GM23248 (cell line): ENCODE data around the gene TREML4. TPM values are rescaled to one million over a fixed set of nuclear protein-coding genes. Genes with fewer than 3 reads are reported as not detected.

Source experiments
- DNase-seq: peaks from one replicate; pipeline ENCODE4 v3.0.0-alpha.2; 2015
- H2AFZ ChIP-seq: fragments of 200-600 bp; sonication (generic); 2 replicates; pipeline ENCODE4 v1.6.1; 2016; ENCODE audit warnings: antibody characterized with exemption
- H3F3A ChIP-seq: fragments of 200-600 bp; sonication (generic); 2 replicates; pipeline ENCODE4 v1.6.1; 2016; ENCODE audit warnings: mild to moderate bottlenecking, antibody characterized with exemption, mixed run types; ENCODE audit not compliant: insufficient read depth
- H3K27ac ChIP-seq: fragments of 200-600 bp; sonication (generic); 2 replicates; pipeline ENCODE4 v1.5.1; 2016; ENCODE audit warnings: mild to moderate bottlenecking
- H3K27me3 ChIP-seq: fragments of 200-600 bp; sonication (generic); replicated peaks from 2 replicates; pipeline ENCODE4 v1.6.1; 2016; ENCODE audit warnings: mild to moderate bottlenecking; ENCODE audit not compliant: insufficient read depth
- H3K36me3 ChIP-seq: fragments of 200-600 bp; sonication (generic); 2 replicates; pipeline ENCODE4 v1.6.1; 2016; ENCODE audit warnings: low read depth, mild to moderate bottlenecking
- H3K4me1 ChIP-seq: fragments of 200-600 bp; sonication (generic); 2 replicates; pipeline ENCODE4 v1.6.1; 2016; ENCODE audit warnings: mild to moderate bottlenecking; ENCODE audit not compliant: insufficient read depth
- H3K4me2 ChIP-seq: fragments of 200-600 bp; sonication (generic); one replicate; pipeline ENCODE4 v1.6.1; 2016; ENCODE audit warnings: mild to moderate bottlenecking; ENCODE audit not compliant: unreplicated experiment
- H3K4me3 ChIP-seq: fragments of 200-600 bp; sonication (generic); 2 replicates; pipeline ENCODE4 v1.5.1; 2016; ENCODE audit warnings: mild to moderate bottlenecking
- H3K79me2 ChIP-seq: fragments of 200-600 bp; sonication (generic); 2 replicates; pipeline ENCODE4 v1.6.1; 2016; ENCODE audit warnings: mild to moderate bottlenecking; ENCODE audit not compliant: insufficient read depth
- H3K9ac ChIP-seq: fragments of 200-600 bp; sonication (generic); 2 replicates; pipeline ENCODE4 v1.6.1; 2016; ENCODE audit warnings: mild to moderate bottlenecking
- H3K9me2 ChIP-seq: fragments of 200-600 bp; sonication (generic); 2 replicates; pipeline ENCODE4 v1.6.1; 2016; ENCODE audit warnings: mixed run types, mild to moderate bottlenecking, moderate library complexity; ENCODE audit not compliant: insufficient read depth
- H3K9me3 ChIP-seq: fragments of 200-600 bp; sonication (generic); one replicate; pipeline ENCODE4 v1.6.1; 2017; ENCODE audit warnings: low read depth
- H4K20me1 ChIP-seq: fragments of 200-600 bp; sonication (generic); 2 replicates; pipeline ENCODE4 v1.6.0; 2016; ENCODE audit not compliant: insufficient read depth
- EZH2 ChIP-seq: fragments of 200-600 bp; sonication (generic); IDR thresholded peaks from 2 replicates; pipeline ENCODE4 v1.6.1; 2018; ENCODE audit warnings: antibody characterized with exemption, mild to moderate bottlenecking; ENCODE audit not compliant: insufficient read depth, poor library complexity, severe bottlenecking
- EZH2phosphoT487 ChIP-seq: fragments of 200-600 bp; sonication (generic); IDR thresholded peaks from 2 replicates; pipeline ENCODE4 v1.6.1; 2018; ENCODE audit warnings: antibody characterized with exemption, moderate library complexity, mild to moderate bottlenecking, low read depth; ENCODE audit not compliant: insufficient read depth
- WGBS, 2 experiments: methylation state at CpG; one replicate each; pipeline ENCODE4 v1.1.6; 2015 to 2017; ENCODE audit warnings: low lambda C conversion rate in 2 of 2, low coverage in 1 of 2; ENCODE audit errors: missing lambda C conversion rate in 2 of 2; 5-methylcytosine and 5-hydroxymethylcytosine counted together
- in situ Hi-C: fragments of 300-500 bp; cut with MboI; formaldehyde crosslinking; loops from 2 replicates; pipeline ENCODE4 v1.15.0; 2020
- polyA plus RNA-seq: library from polyadenylated mRNA; unstranded; fragments of >200 nt; fragmentation: Nextera tagmentation; extraction: Ambion mirVana; gene quantifications from 2 replicates; pipeline ENCODE4 v1.2.1, GENCODE V29; 2016
- total RNA-seq: library from RNA; depleted of rRNA; stranded (reverse); fragments of >200 nt; shearing (Covaris generic); gene quantifications from 2 replicates; pipeline ENCODE4 v1.2.3, GENCODE V29; 2014

Gene TREML4
- total and polyA plus RNA-seq, 2 experiments from 2014 or later = not detected

DNA sequence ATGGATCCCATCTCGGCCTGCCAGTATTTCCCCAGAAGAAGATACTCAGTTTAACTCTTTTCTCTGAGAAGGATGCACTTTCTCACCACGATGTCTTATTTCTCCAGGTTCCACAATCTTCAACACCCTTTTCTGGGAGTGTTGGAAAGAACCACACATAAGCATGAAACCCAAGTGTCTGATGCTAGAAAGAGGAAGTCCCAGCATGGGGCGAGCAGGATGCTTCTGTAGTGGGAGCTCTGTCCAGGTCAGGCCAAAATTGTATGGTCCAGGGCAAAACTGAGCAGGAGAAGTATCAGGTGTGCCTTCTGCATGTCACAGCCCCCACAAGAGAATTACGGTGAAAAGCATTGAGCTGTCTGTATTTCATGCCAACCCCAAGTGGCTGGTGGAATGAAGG is 47.3 kb downstream of the TREML4 start:
- in situ Hi-C loops = no loop called here
- WGBS, 2 experiments = 13 to 23% methylated on average over 4 of the region's 4 CpGs
- H3K9me3 ChIP-seq = no peaks in the 10 kb centered on the region
- H3K4me2 ChIP-seq = no peak overlapping the region
- no peaks in the 10 kb centered on the region for H4K20me1 ChIP-seq
- peaks cover 4% of the 10 kb centered on the region; the same call in 1 of the 2 replicates for H3K27me3 ChIP-seq
- no peak overlapping the region for H3K4me3 ChIP-seq
- no peaks in the 10 kb centered on the region for H3K79me2 ChIP-seq
- no peak for DNase-seq
- no peak overlapping the region for H3K9ac ChIP-seq
- no peaks in the 10 kb centered on the region for H3F3A ChIP-seq
- no peak overlapping the region for H3K27ac ChIP-seq
- H2AFZ ChIP-seq = no peak overlapping the region
- H3K9me2 ChIP-seq = no peaks in the 10 kb centered on the region
- no peaks in the 10 kb centered on the region for H3K36me3 ChIP-seq
- TF ChIP-seq EZH2phosphoT487 (no peak), EZH2 (no peak)
- no peaks in the 10 kb centered on the region for H3K4me1 ChIP-seq

GRCh38 chr6:41277605-41278004 is 49.5 kb downstream of the TREML4 start:
- H3K27ac ChIP-seq = no peak overlapping the region
- no peak overlapping the region for H3K4me3 ChIP-seq
- no peaks in the 10 kb centered on the region for H3K79me2 ChIP-seq
- H3K9me2 ChIP-seq = no peaks in the 10 kb centered on the region
- H3F3A ChIP-seq = no peaks in the 10 kb centered on the region
- H2AFZ ChIP-seq = no peak overlapping the region
- DNase-seq = no peak
- no peaks in the 10 kb centered on the region for H4K20me1 ChIP-seq
- no peaks in the 10 kb centered on the region for H3K9me3 ChIP-seq
- no peaks in the 10 kb centered on the region for H3K4me1 ChIP-seq
- no peak overlapping the region for H3K9ac ChIP-seq
- no peaks in the 10 kb centered on the region for H3K36me3 ChIP-seq
- H3K4me2 ChIP-seq = no peak overlapping the region
- peaks cover 4% of the 10 kb centered on the region; the same call in 1 of the 2 replicates for H3K27me3 ChIP-seq
- in situ Hi-C loops = no loop called here
- TF ChIP-seq EZH2 (no peak), EZH2phosphoT487 (no peak)
- whole genome bisulfite sequencing, 2 experiments = 27 to 42% methylated on average over 2 of the region's 2 CpGs

DNA sequence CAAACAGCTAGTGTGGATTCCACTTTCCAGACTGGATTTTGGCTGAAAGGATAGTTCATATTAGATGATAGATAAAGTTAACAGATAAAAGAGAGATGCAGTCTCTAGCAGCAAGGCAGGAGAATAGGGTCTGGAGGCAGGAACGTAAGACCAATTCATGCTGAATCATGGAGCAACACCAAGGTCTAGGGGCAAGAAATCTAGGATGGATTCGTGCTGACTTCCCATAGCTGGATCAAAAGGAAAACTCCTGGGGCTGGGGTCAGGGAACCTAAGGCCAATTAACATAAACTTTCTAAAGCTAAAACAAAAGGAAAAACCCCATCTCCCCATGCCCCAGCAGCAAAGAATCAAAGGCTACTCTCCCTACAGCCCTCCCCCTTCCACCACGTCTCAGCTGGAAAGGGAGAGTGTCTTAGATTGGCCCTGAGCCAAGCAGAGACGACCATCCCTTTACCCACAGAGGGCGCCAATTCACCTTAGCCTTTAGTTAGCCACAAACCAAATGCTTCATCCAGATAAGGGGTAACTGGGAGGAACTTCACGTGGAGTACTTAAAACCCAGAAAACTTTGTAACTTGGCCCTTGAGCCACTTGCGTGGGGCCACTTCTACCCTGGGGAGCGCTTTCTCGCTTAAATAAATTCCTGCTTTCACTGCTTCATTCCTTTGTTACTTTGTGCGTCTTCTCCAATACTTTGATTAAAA is 50.7 kb downstream of the TREML4 start:
- no peak overlapping the region for H3K27ac ChIP-seq
- H3K4me2 ChIP-seq = no peak overlapping the region
- no peaks in the 10 kb centered on the region for H3K9me2 ChIP-seq
- no peak overlapping the region for H2AFZ ChIP-seq
- no peaks in the 10 kb centered on the region for H3F3A ChIP-seq
- no peak overlapping the region for H3K4me3 ChIP-seq
- no peak for TF ChIP-seq EZH2
- no peak for TF ChIP-seq EZH2phosphoT487
- DNase-seq = peak; percentile 54
- H3K36me3 ChIP-seq = no peaks in the 10 kb centered on the region
- in situ Hi-C loops = no loop called here
- H4K20me1 ChIP-seq = no peaks in the 10 kb centered on the region
- no peak overlapping the region for H3K9ac ChIP-seq
- no peaks in the 10 kb centered on the region for H3K9me3 ChIP-seq
- no peaks in the 10 kb centered on the region for H3K79me2 ChIP-seq
- H3K27me3 ChIP-seq = peaks cover 4% of the 10 kb centered on the region; the same call in 1 of the 2 replicates
- 30 to 34% methylated on average over 10 of the region's 10 CpGs for WGBS, 2 experiments
- H3K4me1 ChIP-seq = no peaks in the 10 kb centered on the region

GRCh38 chr6:41280381-41281057 is 52.4 kb downstream of the TREML4 start:
- Histone ChIP-seq H3K27ac (no peak overlapping the region), H3K4me2 (no peak overlapping the region), H3K79me2 (no peaks in the 10 kb centered on the region), H3K27me3 (peaks cover 4% of the 10 kb centered on the region; the same call in 1 of the 2 replicates), H3K4me1 (no peaks in the 10 kb centered on the region), H3K9me3 (no peaks in the 10 kb centered on the region), H3K36me3 (no peaks in the 10 kb centered on the region), H3K4me3 (no peak overlapping the region), H3K9ac (no peak overlapping the region), H2AFZ (no peak overlapping the region), H3K9me2 (no peaks in the 10 kb centered on the region), H3F3A (no peaks in the 10 kb centered on the region), H4K20me1 (no peaks in the 10 kb centered on the region)
- in situ Hi-C loops = no loop called here
- TF ChIP-seq EZH2 (no peak), EZH2phosphoT487 (no peak)
- WGBS, 2 experiments = 41 to 44% methylated on average over 1 of the region's 1 CpG
- no peak for DNase-seq
